ENCODE results near the gene WDR90. TPM values are rescaled to one million over a fixed set of nuclear protein-coding genes. Genes with fewer than 3 reads are reported as not detected.
"Not testable (repeated sequence)": the region's sequence is repeated elsewhere in the genome, so short reads cannot be mapped to it uniquely, and the experiment has no call there.

Gene WDR90
- total RNA-seq, 2 donors from 2014 or later: 15.8 to 111 TPM

- no peak for ATAC-seq
- WGBS, 2 donors: 83 to 89% methylated on average over 13 to 45 of the region's 51 CpGs
- H3K27ac ChIP-seq: no peak overlapping the region
- H3K4me3 ChIP-seq: no peak overlapping the region
- DNase-seq: no peak
- peaks cover 10 to 11% of the 10 kb centered on the region in 2 donors for H3K36me3 ChIP-seq (replicated peaks in 1 of 2; ENCODE audit: insufficient read depth in 1 of 2, low read depth in 2 of 2)
- no peaks in the 10 kb centered on the region for H3K27me3 ChIP-seq
- intact Hi-C loops (cut with DNase I): no loop called here
- no peak for TF ChIP-seq CTCF (IDR thresholded peaks at IDR 0.05)
- TF ChIP-seq POLR2A (IDR thresholded peaks at IDR 0.05): no peak
- peaks cover 64% of the 10 kb centered on the region for H3K4me1 ChIP-seq
- no peaks in the 10 kb centered on the region for H3K9me3 ChIP-seq
These were observed 37.5 kb downstream of the WDR90 start for GRCh38 chr16:686459-687260.

- Histone ChIP-seq H3K36me3 (replicated peaks in 1 of 2; ENCODE audit: insufficient read depth in 1 of 2, low read depth in 2 of 2) (peaks cover 3 to 4% of the 10 kb centered on the region in 2 donors), H3K27me3 (no peaks in the 10 kb centered on the region), H3K4me3 (no peak overlapping the region), H3K9me3 (no peaks in the 10 kb centered on the region), H3K4me1 (peaks cover 55% of the 10 kb centered on the region), H3K27ac (no peak overlapping the region)
- 91 to 95% methylated on average over 13 to 19 of the region's 19 CpGs for whole genome bisulfite sequencing, 2 donors
- no peak for DNase-seq
- no peak for ATAC-seq
- intact Hi-C loops (cut with DNase I): no loop called here
- TF ChIP-seq CTCF (IDR thresholded peaks at IDR 0.05) (no peak), POLR2A (IDR thresholded peaks at IDR 0.05) (no peak)
These were observed 38.3 kb downstream of the WDR90 start for GRCh38 chr16:687499-687898.

GRCh38 chr16:689175-689897 is 40.2 kb downstream of the WDR90 start:
- peak overlapping the region in 3 of 4 donors; percentile 33 to 87 (median 81) for H3K27ac ChIP-seq

GRCh38 chr16:691242-691641 is 42.1 kb downstream of the WDR90 start:
- intact Hi-C loops (cut with DNase I); ATAC-seq; H3K9me3 ChIP-seq; H3K36me3 ChIP-seq (replicated peaks in 1 of 2; ENCODE audit: insufficient read depth in 1 of 2, low read depth in 2 of 2); H3K4me3 ChIP-seq; DNase-seq; H3K27ac ChIP-seq: not testable (repeated sequence)
- Histone ChIP-seq H3K4me1 (peaks cover 48% of the 10 kb centered on the region), H3K27me3 (peaks cover 0 to 24% of the 10 kb centered on the region in 2 donors)
- WGBS, 2 donors: 68 to 70% methylated on average over 16 of the region's 16 CpGs

More at GRCh38 chr16:689175-689897, 40.2 kb downstream of the WDR90 start:
- Histone ChIP-seq H3K4me3 (peak overlapping the region in 1 of 2 donors; percentile 83), H3K4me1 (peaks cover 48% of the 10 kb centered on the region), H3K27me3 (peaks cover 0 to 12% of the 10 kb centered on the region in 2 donors), H3K36me3 (replicated peaks in 1 of 2; ENCODE audit: insufficient read depth in 1 of 2, low read depth in 2 of 2) (peaks cover 0 to 4% of the 10 kb centered on the region in 2 donors), H3K9me3 (no peaks in the 10 kb centered on the region)
- WGBS, 2 donors: 65 to 75% methylated on average over 8 to 26 of the region's 26 CpGs
- ATAC-seq (no peak), DNase-seq (no peak)
- intact Hi-C loops (cut with DNase I): no loop called here
- no peak for TF ChIP-seq POLR2A (IDR thresholded peaks at IDR 0.05)
- TF ChIP-seq CTCF (IDR thresholded peaks at IDR 0.05): no peak

- Histone ChIP-seq H3K27me3 (peaks cover 0 to 24% of the 10 kb centered on the region in 2 donors), H3K36me3 (replicated peaks in 1 of 2; ENCODE audit: insufficient read depth in 1 of 2, low read depth in 2 of 2) (no peaks in the 10 kb centered on the region), H3K27ac (no peak overlapping the region), H3K4me3 (no peak overlapping the region), H3K4me1 (peaks cover 44% of the 10 kb centered on the region), H3K9me3 (no peaks in the 10 kb centered on the region)
- no peak for DNase-seq
- 52 to 57% methylated on average over 10 of the region's 10 CpGs for WGBS, 2 donors
- TF ChIP-seq POLR2A (IDR thresholded peaks at IDR 0.05) (no peak), CTCF (IDR thresholded peaks at IDR 0.05) (no peak)
- intact Hi-C loops (cut with DNase I): no loop called here
- no peak for ATAC-seq
These were observed 43.4 kb downstream of the WDR90 start for GRCh38 chr16:692356-693108.

Data from body of pancreas (tissue), 4 donors.